HepG2 (cell line): Measurements from ENCODE around the gene TAF8. TPM values are rescaled to one million over a fixed set of nuclear protein-coding genes. Genes with fewer than 3 reads are reported as not detected.

ENCODE experiments used
- AHR ChIP-seq: IDR thresholded peaks from 2 replicates; pipeline ENCODE4 v1.6.1; 2018; ENCODE audit warnings: missing genetic modification reagents, missing compliant biosample characterization
- DNMT3B ChIP-seq: conservative IDR thresholded peaks from 2 replicates; pipeline ENCODE4 v1.6.1; 2016; ENCODE audit warnings: missing biosample characterization, control low read depth
- EP300 ChIP-seq, 3 experiments: sonication (generic) in 1 of 3; formaldehyde crosslinking in 1 of 3; IDR thresholded peaks; 2 replicates each; pipeline versions ENCODE4 v1.5.1 to v1.6.1; 2011 to 2020; ENCODE audit warnings: low read depth in 2 of 3, low read length in 2 of 3, borderline replicate concordance in 1 of 3, improper control_type of control experiment in 1 of 3, mild to moderate bottlenecking in 1 of 3, missing genetic modification reagents in 1 of 3, moderate library complexity in 1 of 3
- FOXA1 ChIP-seq, 2 experiments: fragments of 450-650 bp in 1 of 2; sonication (generic) in 1 of 2; formaldehyde crosslinking in 1 of 2; IDR thresholded peaks; 2 replicates each; pipeline versions ENCODE4 v1.4.0 to v1.6.1; 2016 to 2020; ENCODE audit warnings: missing genetic modification reagents in 1 of 2
- FOXO4 ChIP-seq: sonication (generic); formaldehyde crosslinking; conservative IDR thresholded peaks from 2 replicates; pipeline ENCODE4 v1.8.1; 2023; ENCODE audit warnings: missing genetic modification reagents
- GTF2F1 ChIP-seq: fragments of 150-350 bp; IDR thresholded peaks from 2 replicates; pipeline ENCODE4 v1.6.1; 2014; ENCODE audit warnings: low read length
- HNF1A ChIP-seq, 2 experiments: sonication (generic) in 1 of 2; formaldehyde crosslinking in 1 of 2; IDR thresholded peaks; 2 replicates each; pipeline versions ENCODE4 v1.4.0 to v1.6.1; 2016 to 2020; ENCODE audit warnings: borderline replicate concordance in 1 of 2, low read depth in 1 of 2, mild to moderate bottlenecking in 1 of 2, missing genetic modification reagents in 1 of 2
- KLF12 ChIP-seq: sonication (generic); formaldehyde crosslinking; IDR thresholded peaks from 2 replicates; pipeline ENCODE4 v1.4.0; 2020; ENCODE audit warnings: missing genetic modification reagents, borderline replicate concordance
- KLF9 ChIP-seq: IDR thresholded peaks from 2 replicates; pipeline ENCODE4 v1.6.1; 2016; ENCODE audit warnings: low read depth
- NFYB ChIP-seq: sonication (generic); formaldehyde crosslinking; IDR thresholded peaks from 2 replicates; pipeline ENCODE4 v1.4.0; 2020; ENCODE audit warnings: missing genetic modification reagents
- RELA ChIP-seq: sonication (generic); formaldehyde crosslinking; IDR thresholded peaks from 2 replicates; pipeline ENCODE4 v1.4.0; 2020; ENCODE audit warnings: missing genetic modification reagents
- SALL1 ChIP-seq: sonication (generic); formaldehyde crosslinking; IDR thresholded peaks from 2 replicates; pipeline ENCODE4 v1.8.0; 2022; ENCODE audit warnings: mild to moderate bottlenecking, missing genetic modification reagents
- TBX2 ChIP-seq: sonication (generic); formaldehyde crosslinking; IDR thresholded peaks from 2 replicates; pipeline ENCODE4 v1.5.0; 2020; ENCODE audit warnings: missing genetic modification reagents, mild to moderate bottlenecking, borderline replicate concordance
- TCF7L2 ChIP-seq: IDR thresholded peaks from 2 replicates; pipeline ENCODE4 v1.6.1; 2011; ENCODE audit warnings: mild to moderate bottlenecking, low read depth, low read length, moderate library complexity
- UBTF ChIP-seq: sonication (generic); formaldehyde crosslinking; IDR thresholded peaks from 2 replicates; pipeline ENCODE4 v1.4.0; 2020; ENCODE audit warnings: mild to moderate bottlenecking, missing genetic modification reagents
- ZBTB2 ChIP-seq: sonication (generic); formaldehyde crosslinking; IDR thresholded peaks from 2 replicates; pipeline ENCODE4 v1.8.0; 2022; ENCODE audit warnings: low read depth, missing genetic modification reagents
- ZNF10 ChIP-seq: sonication (generic); formaldehyde crosslinking; IDR thresholded peaks from 2 replicates; pipeline ENCODE4 v1.4.0; 2020; ENCODE audit warnings: mild to moderate bottlenecking, low read depth, missing genetic modification reagents, borderline replicate concordance
- ZNF235 ChIP-seq: sonication (generic); formaldehyde crosslinking; IDR thresholded peaks from 2 replicates; pipeline ENCODE4 v1.8.1; 2023; ENCODE audit warnings: mild to moderate bottlenecking, missing genetic modification reagents, borderline replicate concordance
- ZNF577 ChIP-seq: sonication (generic); formaldehyde crosslinking; IDR thresholded peaks from 2 replicates; pipeline ENCODE4 v1.4.0; 2020; ENCODE audit warnings: mild to moderate bottlenecking, low read depth, missing genetic modification reagents, borderline replicate concordance
- polyA plus RNA-seq, 8 experiments: library from polyadenylated mRNA; depleted of rRNA in 3 of 8; stranded (reverse) in 7 of 8; unstranded in 1 of 8; fragments of >200 nt; fragmentation: Illumina TruSeq in 4 of 8; extraction: Trizol in 4 of 8; gene quantifications; 2 replicates each; pipeline versions ENCODE4 v1.2.1 to v1.2.3, GENCODE V29; 2011 to 2016; ENCODE audit warnings: low read depth in 4 of 8, missing spikeins in 1 of 8, mixed read lengths in 1 of 8; ENCODE audit not compliant: insufficient read depth in 1 of 8
- total RNA-seq, 5 experiments: library from RNA; depleted of rRNA; stranded (reverse); fragments of >200 nt; fragmentation: Illumina TruSeq; extraction: Trizol; gene quantifications; 2 replicates each; pipeline ENCODE4 v1.2.3, GENCODE V29; 2016; ENCODE audit warnings: low read depth in 1 of 5

Gene TAF8
- total and polyA plus RNA-seq, 2 of the 13 experiments (the other 11 are each of a cell fraction or from before 2014, with no cell fraction given) = 25.2 to 25.8 TPM

- TF ChIP-seq ZNF577 (CRISPR knock-in tag) (no peak), TCF7L2 (no peak), KLF9 (CRISPR knock-in tag) (no peak), RELA (no peak), EP300 (IDR thresholded peaks at IDR 0.05; ENCODE audit: low read depth in 2 of 2, low read length in 2 of 2) (no peak), EP300 (CRISPR knock-in tag; IDR thresholded peaks at IDR 0.05; ENCODE audit: borderline replicate concordance) (no peak), GTF2F1 (no peak), KLF12 (CRISPR knock-in tag) (no peak), FOXO4 (CRISPR knock-in tag) (no peak), DNMT3B (CRISPR knock-in tag) (peak; percentile 80; the same call in 1 of the 2 replicates), ZNF235 (no peak), SALL1 (CRISPR knock-in tag) (peak; percentile 52; the same call in 1 of the 2 replicates), ZNF10 (no peak), UBTF (peak; percentile 46; the same call in 1 of the 2 replicates), TBX2 (CRISPR knock-in tag) (peak; percentile 41; the same call in 1 of the 2 replicates), ZBTB2 (CRISPR knock-in tag) (no peak), HNF1A (IDR thresholded peaks at IDR 0.05; ENCODE audit: low read depth) (no peak), HNF1A (CRISPR knock-in tag; IDR thresholded peaks at IDR 0.05; ENCODE audit: borderline replicate concordance) (no peak), AHR (CRISPR knock-in tag) (no peak), NFYB (CRISPR knock-in tag) (no peak), FOXA1 (IDR thresholded peaks at IDR 0.05) (no peak), FOXA1 (CRISPR knock-in tag; IDR thresholded peaks at IDR 0.05) (0 out of 2 replicates have a peak, but pooled peaks have one; percentile 32)
Measured at GRCh38 chr6:42043787-42044475, 6.4 kb upstream of the TAF8 start (continued).
